Measurements from ENCODE around the gene BIVM. TPM values are rescaled to one million over a fixed set of nuclear protein-coding genes. Genes with fewer than 3 reads are reported as not detected.

The BIVM gene
- 10.8 and 18.3 TPM in 2 replicates for total RNA-seq

GRCh38 chr13:102798581-102799425, at the start of gene BIVM, which contains the start of gene POGLUT2:
BIVM (plus strand) TSS chr13:102799119; CDS start chr13:102807268, 8,149 bp downstream.
POGLUT2 (minus strand) TSS chr13:102798976; CDS start chr13:102798670, 306 bp downstream.

GRCh38 chr13:102773441-102774213, 25.3 kb upstream of the BIVM start, which contains the start of gene TEX30:
TEX30 (minus strand) TSS chr13:102773786; CDS start chr13:102770026, 3,760 bp downstream.

DNA sequence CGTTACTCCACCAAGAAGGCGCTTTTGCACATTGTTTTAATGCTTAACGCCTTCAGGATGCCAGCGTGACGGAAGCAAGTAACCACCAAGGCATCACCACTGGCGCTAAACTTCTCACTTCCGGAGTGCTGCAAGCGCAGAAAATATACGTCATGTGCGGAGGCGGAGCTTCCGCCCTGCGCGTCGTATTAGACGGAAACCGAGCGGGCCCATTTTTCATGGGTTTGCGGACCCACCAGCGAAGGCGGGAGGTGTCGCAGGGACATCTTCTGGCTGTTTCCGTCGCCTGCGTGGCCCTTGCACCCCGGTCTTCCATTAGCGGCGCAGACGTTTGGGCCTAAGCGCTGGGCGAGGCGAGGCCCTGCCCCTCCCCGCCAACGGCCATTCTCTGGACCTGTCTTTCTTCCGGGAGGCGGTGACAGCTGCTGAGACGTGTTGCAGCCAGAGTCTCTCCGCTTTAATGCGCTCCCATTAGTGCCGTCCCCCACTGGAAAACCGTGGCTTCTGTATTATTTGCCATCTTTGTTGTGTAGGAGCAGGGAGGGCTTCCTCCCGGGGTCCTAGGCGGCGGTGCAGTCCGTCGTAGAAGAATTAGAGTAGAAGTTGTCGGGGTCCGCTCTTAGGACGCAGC, 46.8 kb downstream of the BIVM start, which contains the start of gene ERCC5:
ERCC5 (plus strand) TSS at position 403 of the 631 bp plus-strand sequence. CDS start 235 bp downstream, outside the sequence.

Other genes with a start within 250 kb of the BIVM start
- gene TPP2, start 202.1 kb upstream of the BIVM start, total RNA-seq = 31.6 and 47.6 TPM in 2 replicates
- gene METTL21C, start 104.1 kb upstream of the BIVM start, total RNA-seq = not detected in 2 replicates
- gene TEX30, start 25.3 kb upstream of the BIVM start, total RNA-seq = 1.1 and 5.4 TPM in 2 replicates
- gene POGLUT2, start 143 bp upstream of the BIVM start, total RNA-seq = 8.6 and 10.4 TPM in 2 replicates
- gene ERCC5, start 46.9 kb downstream of the BIVM start, total RNA-seq = 44.6 and 76.4 TPM in 2 replicates

Data from bronchial smooth muscle cell (primary cell).